ENCODE measurements around the gene BCL7A.

Gene BCL7A

DNA sequence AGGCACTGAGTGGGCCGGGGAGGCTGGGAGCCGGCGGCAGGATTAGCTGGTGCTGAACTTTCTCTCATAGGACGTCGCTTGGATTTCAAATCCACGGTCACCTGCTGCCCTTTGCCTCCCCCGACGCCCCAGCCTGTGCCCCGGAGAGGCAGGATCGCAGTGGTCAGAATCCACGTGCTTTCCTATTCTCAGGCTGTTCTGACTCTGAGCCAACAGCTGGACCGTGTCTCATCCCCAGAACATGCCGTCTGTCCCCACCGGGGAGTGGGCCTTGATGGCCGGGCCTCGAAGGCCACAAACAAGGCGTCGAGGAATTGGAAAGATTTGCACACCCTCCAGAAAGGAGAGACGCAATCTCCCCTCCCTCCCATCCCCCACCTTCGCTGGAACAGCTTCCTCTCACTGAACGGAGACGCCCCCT lies 38.4 kb downstream of the BCL7A start:
- Histone ChIP-seq H3K4me3 (no peak overlapping the region), H3K36me3 (ENCODE audit: insufficient read depth, low read length) (peaks cover 52% of the 10 kb centered on the region), H3K9ac (ENCODE audit: insufficient read length) (no peak overlapping the region), H3K27ac (peak overlapping the region; percentile 67; the same call in 1 of the 2 replicates), H3K9me3 (ENCODE audit: low read depth, low read length) (no peaks in the 10 kb centered on the region)
- DNase-seq (ENCODE audit: low read depth, low spot score): no peak
- TF ChIP-seq POLR2AphosphoS5 (IDR thresholded peaks at IDR 0.05; ENCODE audit: borderline replicate concordance, low read depth, low read length) (no peak), EZH2 (IDR thresholded peaks at IDR 0.05) (no peak), FOXP2 (optimal IDR thresholded peaks at IDR 0.05; ENCODE audit: control extremely low read depth, extremely low read length, insufficient read depth) (no peak)

DNA sequence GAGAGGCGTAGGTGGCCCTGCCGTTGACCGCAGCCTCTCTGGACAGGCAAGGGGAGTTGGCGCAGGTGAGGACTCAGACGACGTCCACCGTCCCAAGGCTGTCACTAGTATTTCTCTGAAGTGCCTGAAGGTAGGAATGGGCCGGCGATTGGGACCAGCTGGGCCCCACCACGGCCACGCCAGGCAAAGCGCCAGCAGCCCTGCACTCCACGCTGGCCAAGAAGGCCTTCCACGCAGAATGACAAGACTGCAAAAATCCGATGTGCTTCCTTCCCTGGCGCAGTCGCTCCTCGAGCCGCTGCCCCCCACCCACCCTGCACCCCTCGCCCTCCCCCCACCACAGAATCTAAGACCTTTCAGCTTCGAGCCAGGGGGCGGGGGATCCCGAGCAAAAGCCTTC lies 39.6 kb downstream of the BCL7A start:
- no peak for DNase-seq (ENCODE audit: low read depth, low spot score)
- TF ChIP-seq FOXP2 (optimal IDR thresholded peaks at IDR 0.05; ENCODE audit: control extremely low read depth, extremely low read length, insufficient read depth): no peak
- TF ChIP-seq POLR2AphosphoS5 (IDR thresholded peaks at IDR 0.05; ENCODE audit: borderline replicate concordance, low read depth, low read length): no peak
- TF ChIP-seq EZH2 (IDR thresholded peaks at IDR 0.05): no peak
- H3K9me3 ChIP-seq (ENCODE audit: low read depth, low read length): no peaks in the 10 kb centered on the region
- H3K27ac ChIP-seq: peak overlapping the region; percentile 67
- H3K9ac ChIP-seq (ENCODE audit: insufficient read length): no peak overlapping the region
- no peak overlapping the region for H3K4me3 ChIP-seq
- H3K36me3 ChIP-seq (ENCODE audit: insufficient read depth, low read length): peaks cover 40% of the 10 kb centered on the region

DNA sequence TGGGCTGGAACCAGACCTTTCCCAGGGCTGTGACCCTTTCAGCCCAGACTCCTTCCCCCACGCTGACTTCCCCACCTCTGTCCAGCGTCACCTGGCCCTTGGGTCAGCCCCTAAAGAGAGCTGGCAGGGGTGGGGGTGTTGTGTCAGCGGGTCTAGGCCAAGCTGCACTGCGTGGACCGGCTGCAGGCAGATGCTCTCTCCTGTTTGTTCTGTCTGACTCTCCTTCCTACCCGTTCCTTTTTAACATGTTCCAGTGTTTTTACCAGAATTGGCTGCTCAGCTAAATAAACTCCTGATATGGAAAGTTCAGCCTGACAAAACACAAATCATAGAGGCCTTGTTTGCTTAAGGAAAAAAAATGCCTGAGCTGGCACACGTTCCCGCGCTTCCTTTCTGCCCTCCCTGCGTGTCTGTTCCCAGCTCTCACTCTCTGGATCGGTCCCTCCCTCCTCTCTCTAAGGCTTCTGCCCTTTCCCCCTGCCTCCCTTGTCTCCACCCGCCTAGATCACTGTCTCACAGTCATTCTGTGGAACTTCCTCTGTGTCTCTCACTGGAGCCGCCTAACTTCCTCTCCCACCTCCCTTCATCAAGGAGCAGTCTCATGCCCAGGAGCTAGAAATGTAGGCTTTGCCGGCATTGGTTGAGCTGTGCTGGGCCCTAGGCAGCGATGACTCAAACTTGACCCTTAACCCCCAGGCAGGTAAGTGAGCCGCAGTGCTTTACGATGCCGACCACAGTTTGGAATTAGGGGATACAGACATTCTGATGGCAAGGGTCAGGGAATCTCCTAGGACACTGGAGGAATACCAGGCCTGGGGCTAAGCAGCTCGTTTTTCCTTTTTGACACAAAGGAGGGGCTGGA lies 41.4 kb downstream of the BCL7A start:
- Histone ChIP-seq H3K36me3 (ENCODE audit: insufficient read depth, low read length) (peaks cover 29% of the 10 kb centered on the region), H3K4me3 (no peak overlapping the region), H3K27ac (peak overlapping the region; percentile 75), H3K9me3 (ENCODE audit: low read depth, low read length) (no peaks in the 10 kb centered on the region), H3K9ac (ENCODE audit: insufficient read length) (peak overlapping the region; percentile 21)
- DNase-seq (ENCODE audit: low read depth, low spot score): no peak
- no peak for TF ChIP-seq FOXP2 (optimal IDR thresholded peaks at IDR 0.05; ENCODE audit: control extremely low read depth, extremely low read length, insufficient read depth)
- TF ChIP-seq POLR2AphosphoS5 (IDR thresholded peaks at IDR 0.05; ENCODE audit: borderline replicate concordance, low read depth, low read length): no peak

DNA sequence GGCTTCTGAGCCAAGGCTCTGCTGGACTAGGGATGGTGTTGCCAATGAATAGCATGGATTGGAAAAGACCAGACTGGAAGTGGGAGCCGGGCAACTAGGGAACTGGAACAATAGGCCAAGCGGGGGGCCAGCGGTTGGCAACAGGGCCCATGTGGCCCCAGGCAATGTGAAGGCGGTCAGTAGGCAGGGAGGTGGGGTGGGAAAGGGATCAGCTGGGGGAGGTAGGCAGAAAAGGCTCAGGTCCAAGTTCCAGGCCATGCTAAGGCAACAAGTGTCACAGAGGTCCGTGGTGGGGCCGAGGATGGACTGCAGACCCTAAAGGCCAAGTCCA lies 42.0 kb downstream of the BCL7A start:
- no peak for TF ChIP-seq FOXP2 (optimal IDR thresholded peaks at IDR 0.05; ENCODE audit: control extremely low read depth, extremely low read length, insufficient read depth)
- TF ChIP-seq EZH2 (IDR thresholded peaks at IDR 0.05): no peak
- no peak for TF ChIP-seq POLR2AphosphoS5 (IDR thresholded peaks at IDR 0.05; ENCODE audit: borderline replicate concordance, low read depth, low read length)
- Histone ChIP-seq H3K9ac (ENCODE audit: insufficient read length) (no peak overlapping the region), H3K36me3 (ENCODE audit: insufficient read depth, low read length) (peaks cover 27% of the 10 kb centered on the region), H3K27ac (peak overlapping the region; percentile 75), H3K9me3 (ENCODE audit: low read depth, low read length) (no peaks in the 10 kb centered on the region), H3K4me3 (no peak overlapping the region)
- DNase-seq (ENCODE audit: low read depth, low spot score): no peak

DNA sequence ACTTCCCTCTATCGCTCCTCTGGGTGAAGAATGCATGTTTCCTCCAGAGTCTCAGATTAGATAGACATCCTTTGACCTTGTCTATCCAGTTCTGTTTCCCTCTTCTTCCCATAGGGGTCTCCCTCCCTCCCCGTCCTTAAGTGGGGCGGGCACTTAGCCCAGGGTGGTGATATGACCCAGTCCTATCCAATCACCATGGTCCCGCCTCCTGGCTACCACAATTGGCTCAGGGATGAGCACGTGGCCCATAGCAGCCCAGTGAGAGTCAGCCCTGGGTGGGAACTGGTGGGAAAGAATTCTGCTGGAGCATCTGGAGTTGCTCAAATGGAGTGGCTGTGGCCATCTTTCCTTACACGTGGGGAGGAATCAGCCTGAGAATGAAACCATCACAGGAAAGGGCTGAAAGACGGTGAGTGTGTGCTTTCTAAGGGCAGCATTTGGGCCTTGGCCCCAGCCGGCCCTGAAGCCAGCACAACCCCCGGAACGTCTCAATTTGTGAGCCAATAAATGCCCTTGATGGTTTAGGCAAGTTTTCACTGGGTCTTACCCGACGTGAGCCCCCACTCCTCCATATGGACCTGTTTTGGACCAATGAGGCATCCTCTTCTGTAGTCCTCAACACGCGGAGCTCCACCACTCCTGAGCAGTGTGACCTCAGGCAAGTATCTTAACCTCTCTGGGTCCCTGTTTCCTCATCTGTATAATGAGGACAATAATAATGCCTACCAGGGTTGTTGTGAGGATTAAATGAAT lies 42.5 kb downstream of the BCL7A start:
- Histone ChIP-seq H3K4me3 (0 out of 2 replicates have a peak overlapping the region, but pooled peaks have one; percentile 18), H3K9ac (ENCODE audit: insufficient read length) (no peak overlapping the region), H3K9me3 (ENCODE audit: low read depth, low read length) (no peaks in the 10 kb centered on the region), H3K27ac (peak overlapping the region; percentile 75; the same call in 1 of the 2 replicates), H3K36me3 (ENCODE audit: insufficient read depth, low read length) (peaks cover 21% of the 10 kb centered on the region)
- no peak for TF ChIP-seq EZH2 (IDR thresholded peaks at IDR 0.05)
- no peak for TF ChIP-seq FOXP2 (optimal IDR thresholded peaks at IDR 0.05; ENCODE audit: control extremely low read depth, extremely low read length, insufficient read depth)
- no peak for TF ChIP-seq POLR2AphosphoS5 (IDR thresholded peaks at IDR 0.05; ENCODE audit: borderline replicate concordance, low read depth, low read length)
- DNase-seq (ENCODE audit: low read depth, low spot score): peak; percentile 45

DNA sequence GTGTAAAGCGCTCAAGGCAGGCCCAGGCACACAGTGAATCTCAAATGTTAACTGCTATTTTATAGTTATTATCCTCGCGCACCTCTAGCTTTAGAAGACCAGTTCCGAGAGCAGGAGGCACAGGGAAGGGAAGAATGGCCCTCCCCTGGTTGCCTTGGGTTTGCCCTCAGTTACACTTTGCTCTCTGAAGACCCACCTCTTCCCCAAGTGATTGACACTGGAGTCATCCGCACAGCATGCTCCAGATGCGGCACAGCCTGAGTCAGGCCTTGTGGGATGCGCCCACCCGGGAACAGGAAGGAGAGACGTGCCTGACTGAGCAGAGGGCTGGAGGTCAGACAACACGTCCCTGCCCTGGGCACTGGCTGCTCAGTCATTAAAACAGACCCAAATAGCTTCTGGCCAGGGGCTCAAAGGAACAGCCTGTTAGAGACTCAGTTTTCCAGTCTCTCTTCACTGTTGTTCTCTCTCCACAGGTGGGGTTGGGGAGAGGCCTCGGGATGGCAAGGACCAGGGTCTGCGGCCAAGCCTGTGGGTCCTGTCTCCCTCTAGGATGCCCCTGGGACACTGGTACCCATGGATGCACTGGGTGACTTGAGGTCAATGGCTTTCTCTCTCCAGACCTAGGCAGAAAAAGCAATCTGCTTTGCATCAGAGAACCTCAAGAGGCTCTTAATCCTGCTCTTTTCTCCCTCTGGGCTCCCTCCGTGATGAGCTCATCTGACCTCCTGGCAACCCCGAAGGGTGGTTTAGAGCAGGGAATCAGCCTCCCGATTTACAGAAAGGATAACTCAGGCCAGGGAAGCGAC lies 43.3 kb downstream of the BCL7A start:
- Histone ChIP-seq H3K4me3 (0 out of 2 replicates have a peak overlapping the region, but pooled peaks have one; percentile 18), H3K9me3 (ENCODE audit: low read depth, low read length) (no peaks in the 10 kb centered on the region), H3K27ac (peak overlapping the region; percentile 34; the same call in 1 of the 2 replicates), H3K36me3 (ENCODE audit: insufficient read depth, low read length) (peaks cover 14% of the 10 kb centered on the region), H3K9ac (ENCODE audit: insufficient read length) (no peak overlapping the region)
- TF ChIP-seq FOXP2 (optimal IDR thresholded peaks at IDR 0.05; ENCODE audit: control extremely low read depth, extremely low read length, insufficient read depth) (no peak), EZH2 (IDR thresholded peaks at IDR 0.05) (no peak), POLR2AphosphoS5 (IDR thresholded peaks at IDR 0.05; ENCODE audit: borderline replicate concordance, low read depth, low read length) (no peak)
- no peak for DNase-seq (ENCODE audit: low read depth, low spot score)

DNA sequence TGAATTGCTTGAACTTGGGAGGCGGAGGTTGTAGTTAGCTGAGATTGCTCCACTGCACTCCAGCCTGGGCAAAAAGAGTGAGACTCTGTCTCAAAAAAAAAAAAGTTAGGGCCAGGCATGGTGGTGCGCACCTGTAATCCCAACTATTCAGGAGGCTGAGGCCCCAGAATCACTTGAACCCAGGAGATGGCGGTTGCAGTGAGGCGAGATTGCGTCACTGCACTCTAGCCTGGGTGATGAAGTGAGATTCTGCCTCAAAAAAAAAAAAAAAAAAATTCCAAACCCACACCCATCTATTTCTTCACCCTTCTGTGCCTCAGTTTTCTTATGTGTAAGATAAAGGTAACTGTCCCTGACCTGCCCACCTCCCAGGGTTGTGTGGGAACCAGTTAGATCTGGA lies 45.9 kb downstream of the BCL7A start:
- H3K27ac ChIP-seq: no peak overlapping the region
- H3K4me3 ChIP-seq: no peak overlapping the region
- H3K9ac ChIP-seq (ENCODE audit: insufficient read length): no peak overlapping the region
- no peak for DNase-seq (ENCODE audit: low read depth, low spot score)
- TF ChIP-seq EZH2 (IDR thresholded peaks at IDR 0.05): no peak
- no peaks in the 10 kb centered on the region for H3K36me3 ChIP-seq (ENCODE audit: insufficient read depth, low read length)
- H3K9me3 ChIP-seq (ENCODE audit: low read depth, low read length): no peaks in the 10 kb centered on the region

DNA sequence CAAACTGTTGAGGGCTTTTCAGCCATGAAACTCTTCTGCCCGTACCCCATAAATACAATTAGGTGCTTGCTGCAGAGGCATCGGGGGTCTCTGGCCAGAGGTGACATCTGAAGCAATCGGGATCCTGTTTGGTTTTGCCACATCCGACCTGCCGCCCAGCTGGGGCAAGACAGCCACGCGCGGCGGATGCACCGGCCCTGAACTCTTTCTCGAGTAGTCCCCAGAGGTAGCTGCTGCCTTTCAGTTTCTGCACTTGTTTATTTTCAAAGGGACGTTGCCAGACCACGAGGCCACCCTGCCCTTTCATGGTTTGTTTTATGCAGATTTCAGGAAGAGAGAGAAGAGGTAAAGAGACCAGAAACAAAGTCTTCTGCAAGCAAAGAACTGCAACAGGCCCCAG lies 46.3 kb downstream of the BCL7A start:
- H3K4me3 ChIP-seq: no peak overlapping the region
- H3K27ac ChIP-seq: no peak overlapping the region
- H3K9ac ChIP-seq (ENCODE audit: insufficient read length): no peak overlapping the region
- DNase-seq (ENCODE audit: low read depth, low spot score): no peak
- TF ChIP-seq POLR2AphosphoS5 (IDR thresholded peaks at IDR 0.05; ENCODE audit: borderline replicate concordance, low read depth, low read length): no peak
- no peak for TF ChIP-seq FOXP2 (optimal IDR thresholded peaks at IDR 0.05; ENCODE audit: control extremely low read depth, extremely low read length, insufficient read depth)
- TF ChIP-seq EZH2 (IDR thresholded peaks at IDR 0.05): no peak
- H3K36me3 ChIP-seq (ENCODE audit: insufficient read depth, low read length): no peaks in the 10 kb centered on the region
- no peaks in the 10 kb centered on the region for H3K9me3 ChIP-seq (ENCODE audit: low read depth, low read length)

All from SK-N-MC (cell line).